Measurements from ENCODE around the gene RNF144A. TPM values are rescaled to one million over a fixed set of nuclear protein-coding genes. Genes with fewer than 3 reads are reported as not detected.

Gene RNF144A
- total and polyA plus RNA-seq, 9 donors: 13.7 to 27.6 (median 21.5) TPM

- 78% methylated on average over 3 of the region's 3 CpGs for WGBS (ENCODE audit: insufficient coverage)
- Histone ChIP-seq H3K36me3 (ENCODE audit: control insufficient read depth, insufficient read depth, low read length) (peaks cover 2% of the 10 kb centered on the region), H3K4me1 (ENCODE audit: control insufficient read depth, insufficient read depth, low read length) (peaks cover 50% of the 10 kb centered on the region), H3K27ac (ENCODE audit: low read length) (peak overlapping the region; percentile 3), H3K9me3 (replicated peaks; ENCODE audit: control insufficient read depth, low read depth, low read length) (no peaks in the 10 kb centered on the region), H3K27me3 (ENCODE audit: control insufficient read depth, insufficient read depth, low read length) (no peaks in the 10 kb centered on the region), H3K4me3 (ENCODE audit: low read length) (no peak overlapping the region)
- no peak for DNase-seq
These were observed 10.0 kb downstream of the RNF144A start for GRCh38 chr2:6927186-6927585.

- Histone ChIP-seq H3K36me3 (ENCODE audit: control insufficient read depth, insufficient read depth, low read length) (peaks cover 2% of the 10 kb centered on the region), H3K27ac (ENCODE audit: low read length) (no peak overlapping the region)
These were observed 10.5 kb downstream of the RNF144A start for GRCh38 chr2:6927753-6928152.

GRCh38 chr2:6928452-6928851 lies 11.2 kb downstream of the RNF144A start:
- peaks cover 42% of the 10 kb centered on the region for H3K4me1 ChIP-seq (ENCODE audit: control insufficient read depth, insufficient read depth, low read length)
- DNase-seq: no peak
- H3K27me3 ChIP-seq (ENCODE audit: control insufficient read depth, insufficient read depth, low read length): no peaks in the 10 kb centered on the region
- no peak overlapping the region for H3K27ac ChIP-seq (ENCODE audit: low read length)
- H3K9me3 ChIP-seq (replicated peaks; ENCODE audit: control insufficient read depth, low read depth, low read length): no peaks in the 10 kb centered on the region
- H3K4me3 ChIP-seq (ENCODE audit: low read length): no peak overlapping the region
- 88% methylated on average over 9 of the region's 9 CpGs for WGBS (ENCODE audit: insufficient coverage)
- H3K36me3 ChIP-seq (ENCODE audit: control insufficient read depth, insufficient read depth, low read length): peaks cover 2% of the 10 kb centered on the region

More at GRCh38 chr2:6927753-6928152, 10.5 kb downstream of the RNF144A start:
- Histone ChIP-seq H3K27me3 (ENCODE audit: control insufficient read depth, insufficient read depth, low read length) (no peaks in the 10 kb centered on the region), H3K4me3 (ENCODE audit: low read length) (no peak overlapping the region), H3K9me3 (replicated peaks; ENCODE audit: control insufficient read depth, low read depth, low read length) (no peaks in the 10 kb centered on the region), H3K4me1 (ENCODE audit: control insufficient read depth, insufficient read depth, low read length) (peaks cover 49% of the 10 kb centered on the region)
- WGBS (ENCODE audit: insufficient coverage): no CpG with 5 or more reads among the region's 3 CpGs
- no peak for DNase-seq

- Histone ChIP-seq H3K4me1 (ENCODE audit: control insufficient read depth, insufficient read depth, low read length) (peaks cover 36% of the 10 kb centered on the region), H3K4me3 (ENCODE audit: low read length) (no peak overlapping the region), H3K9me3 (replicated peaks; ENCODE audit: control insufficient read depth, low read depth, low read length) (no peaks in the 10 kb centered on the region), H3K27ac (ENCODE audit: low read length) (no peak overlapping the region), H3K36me3 (ENCODE audit: control insufficient read depth, insufficient read depth, low read length) (peaks cover 2% of the 10 kb centered on the region), H3K27me3 (ENCODE audit: control insufficient read depth, insufficient read depth, low read length) (no peaks in the 10 kb centered on the region)
- no CpG with 5 or more reads among the region's 6 CpGs for WGBS (ENCODE audit: insufficient coverage)
- DNase-seq: no peak
These were observed 12.1 kb downstream of the RNF144A start for GRCh38 chr2:6929196-6929819.

GRCh38 chr2:6930923-6931647 lies 13.9 kb downstream of the RNF144A start:
- Histone ChIP-seq H3K36me3 (ENCODE audit: control insufficient read depth, insufficient read depth, low read length) (peaks cover 2% of the 10 kb centered on the region), H3K27me3 (ENCODE audit: control insufficient read depth, insufficient read depth, low read length) (no peaks in the 10 kb centered on the region), H3K4me3 (ENCODE audit: low read length) (no peak overlapping the region), H3K9me3 (replicated peaks; ENCODE audit: control insufficient read depth, low read depth, low read length) (no peaks in the 10 kb centered on the region), H3K4me1 (ENCODE audit: control insufficient read depth, insufficient read depth, low read length) (peaks cover 20% of the 10 kb centered on the region), H3K27ac (ENCODE audit: low read length) (no peak overlapping the region)
- 85% methylated on average over 2 of the region's 4 CpGs for WGBS (ENCODE audit: insufficient coverage)
- no peak for DNase-seq

- Histone ChIP-seq H3K9me3 (replicated peaks; ENCODE audit: control insufficient read depth, low read depth, low read length) (no peaks in the 10 kb centered on the region), H3K36me3 (ENCODE audit: control insufficient read depth, insufficient read depth, low read length) (peaks cover 2% of the 10 kb centered on the region), H3K4me1 (ENCODE audit: control insufficient read depth, insufficient read depth, low read length) (peaks cover 14% of the 10 kb centered on the region), H3K27me3 (ENCODE audit: control insufficient read depth, insufficient read depth, low read length) (no peaks in the 10 kb centered on the region), H3K27ac (ENCODE audit: low read length) (no peak overlapping the region), H3K4me3 (ENCODE audit: low read length) (no peak overlapping the region)
- DNase-seq: no peak
- WGBS (ENCODE audit: insufficient coverage): no CpG with 5 or more reads among the region's 1 CpG
These were observed 14.5 kb downstream of the RNF144A start for GRCh38 chr2:6931753-6932152.

GRCh38 chr2:6932206-6932605 lies 15.0 kb downstream of the RNF144A start:
- Histone ChIP-seq H3K36me3 (ENCODE audit: control insufficient read depth, insufficient read depth, low read length) (peaks cover 2% of the 10 kb centered on the region), H3K9me3 (replicated peaks; ENCODE audit: control insufficient read depth, low read depth, low read length) (no peaks in the 10 kb centered on the region), H3K27ac (ENCODE audit: low read length) (no peak overlapping the region), H3K4me1 (ENCODE audit: control insufficient read depth, insufficient read depth, low read length) (peaks cover 10% of the 10 kb centered on the region), H3K4me3 (ENCODE audit: low read length) (no peak overlapping the region), H3K27me3 (ENCODE audit: control insufficient read depth, insufficient read depth, low read length) (no peaks in the 10 kb centered on the region)
- no CpG with 5 or more reads among the region's 1 CpG for WGBS (ENCODE audit: insufficient coverage)
- DNase-seq: no peak

GRCh38 chr2:6932828-6933227 lies 15.6 kb downstream of the RNF144A start:
- Histone ChIP-seq H3K4me3 (ENCODE audit: low read length) (no peak overlapping the region), H3K27ac (ENCODE audit: low read length) (no peak overlapping the region), H3K36me3 (ENCODE audit: control insufficient read depth, insufficient read depth, low read length) (peaks cover 2% of the 10 kb centered on the region), H3K4me1 (ENCODE audit: control insufficient read depth, insufficient read depth, low read length) (peaks cover 4% of the 10 kb centered on the region), H3K27me3 (ENCODE audit: control insufficient read depth, insufficient read depth, low read length) (no peaks in the 10 kb centered on the region), H3K9me3 (replicated peaks; ENCODE audit: control insufficient read depth, low read depth, low read length) (no peaks in the 10 kb centered on the region)
- no peak for DNase-seq
- WGBS (ENCODE audit: insufficient coverage): 85% methylated on average over 2 of the region's 7 CpGs

GRCh38 chr2:6933911-6934310 lies 16.7 kb downstream of the RNF144A start:
- no CpG with 5 or more reads among the region's 3 CpGs for WGBS (ENCODE audit: insufficient coverage)
- H3K4me1 ChIP-seq (ENCODE audit: control insufficient read depth, insufficient read depth, low read length): peaks cover 2% of the 10 kb centered on the region
- no peaks in the 10 kb centered on the region for H3K36me3 ChIP-seq (ENCODE audit: control insufficient read depth, insufficient read depth, low read length)

GRCh38 chr2:6934345-6934744 lies 17.1 kb downstream of the RNF144A start:
- no peak for DNase-seq
- Histone ChIP-seq H3K4me3 (ENCODE audit: low read length) (no peak overlapping the region), H3K4me1 (ENCODE audit: control insufficient read depth, insufficient read depth, low read length) (peaks cover 2% of the 10 kb centered on the region), H3K27me3 (ENCODE audit: control insufficient read depth, insufficient read depth, low read length) (no peaks in the 10 kb centered on the region), H3K36me3 (ENCODE audit: control insufficient read depth, insufficient read depth, low read length) (no peaks in the 10 kb centered on the region), H3K27ac (ENCODE audit: low read length) (no peak overlapping the region), H3K9me3 (replicated peaks; ENCODE audit: control insufficient read depth, low read depth, low read length) (no peaks in the 10 kb centered on the region)
- no CpG with 5 or more reads among the region's 1 CpG for WGBS (ENCODE audit: insufficient coverage)

More at GRCh38 chr2:6933911-6934310, 16.7 kb downstream of the RNF144A start:
- Histone ChIP-seq H3K27ac (ENCODE audit: low read length) (no peak overlapping the region), H3K4me3 (ENCODE audit: low read length) (no peak overlapping the region), H3K9me3 (replicated peaks; ENCODE audit: control insufficient read depth, low read depth, low read length) (no peaks in the 10 kb centered on the region), H3K27me3 (ENCODE audit: control insufficient read depth, insufficient read depth, low read length) (no peaks in the 10 kb centered on the region)
- no peak for DNase-seq
